ENCODE results near the gene COG4. TPM values are rescaled to one million over a fixed set of nuclear protein-coding genes. Genes with fewer than 3 reads are reported as not detected.
A peak's percentile ranks its signal among the peaks of the same experiment; 100 is the strongest.

Gene COG4
- total RNA-seq, 1 donor from 2014 or later: 39.3 TPM

- TF ChIP-seq CTCF (IDR thresholded peaks at IDR 0.05): no peak
- no peak for TF ChIP-seq POLR2A (IDR thresholded peaks at IDR 0.05)
- TF ChIP-seq POLR2AphosphoS5 (IDR thresholded peaks at IDR 0.05; ENCODE audit: insufficient read depth in 1 of 2, low read depth in 1 of 2): no peak
- Histone ChIP-seq H3K9me3 (no peaks in the 10 kb centered on the region), H3K4me1 (peaks cover 27% of the 10 kb centered on the region), H3K36me3 (peaks cover 12 to 86% of the 10 kb centered on the region in 2 donors), H3K27me3 (no peaks in the 10 kb centered on the region), H3K4me3 (no peak overlapping the region), H3K27ac (no peak overlapping the region)
- intact Hi-C loops (cut with DNase I): no loop called here
- DNase-seq (ENCODE audit: extremely low spot score in 2 of 2): no peak
Observed at GRCh38 chr16:70569752-70570151, 46.4 kb upstream of the COG4 start.

- no peak for TF ChIP-seq CTCF (IDR thresholded peaks at IDR 0.05)
- no peak for TF ChIP-seq POLR2A (IDR thresholded peaks at IDR 0.05)
- TF ChIP-seq POLR2AphosphoS5 (IDR thresholded peaks at IDR 0.05; ENCODE audit: insufficient read depth in 1 of 2, low read depth in 1 of 2): peak in 1 of 2 donors; percentile 7
- Histone ChIP-seq H3K27me3 (no peaks in the 10 kb centered on the region), H3K4me3 (no peak overlapping the region), H3K36me3 (peaks cover 12 to 95% of the 10 kb centered on the region in 2 donors), H3K4me1 (peaks cover 17% of the 10 kb centered on the region), H3K9me3 (no peaks in the 10 kb centered on the region), H3K27ac (no peak overlapping the region)
- intact Hi-C loops (cut with DNase I): no loop called here
- DNase-seq (ENCODE audit: extremely low spot score in 2 of 2): no peak
Observed at GRCh38 chr16:70568601-70569237, 45.4 kb upstream of the COG4 start.

- no peak overlapping the region for H3K27ac ChIP-seq
Observed at GRCh38 chr16:70565053-70565452, 41.7 kb upstream of the COG4 start.

GRCh38 chr16:70563636-70564035, 40.3 kb upstream of the COG4 start:
- Histone ChIP-seq H3K9me3 (no peaks in the 10 kb centered on the region), H3K36me3 (peaks cover 16 to 99% of the 10 kb centered on the region in 2 donors), H3K4me1 (peaks cover 7% of the 10 kb centered on the region), H3K4me3 (no peak overlapping the region), H3K27me3 (no peaks in the 10 kb centered on the region), H3K27ac (peak overlapping the region; percentile 10)
- intact Hi-C loops (cut with DNase I): no loop called here
- TF ChIP-seq POLR2A (IDR thresholded peaks at IDR 0.05): no peak
- TF ChIP-seq CTCF (IDR thresholded peaks at IDR 0.05): no peak
- TF ChIP-seq POLR2AphosphoS5 (IDR thresholded peaks at IDR 0.05; ENCODE audit: insufficient read depth in 1 of 2, low read depth in 1 of 2): no peak
- no peak for DNase-seq (ENCODE audit: extremely low spot score in 2 of 2)

More at GRCh38 chr16:70565053-70565452, 41.7 kb upstream of the COG4 start:
- Histone ChIP-seq H3K4me1 (peaks cover 7% of the 10 kb centered on the region), H3K9me3 (no peaks in the 10 kb centered on the region), H3K4me3 (no peak overlapping the region), H3K36me3 (peaks cover 16 to 100% of the 10 kb centered on the region in 2 donors), H3K27me3 (no peaks in the 10 kb centered on the region)
- no peak for DNase-seq (ENCODE audit: extremely low spot score in 2 of 2)
- intact Hi-C loops (cut with DNase I): no loop called here
- TF ChIP-seq CTCF (IDR thresholded peaks at IDR 0.05): no peak
- no peak for TF ChIP-seq POLR2A (IDR thresholded peaks at IDR 0.05)
- TF ChIP-seq POLR2AphosphoS5 (IDR thresholded peaks at IDR 0.05; ENCODE audit: insufficient read depth in 1 of 2, low read depth in 1 of 2): no peak

- Histone ChIP-seq H3K4me1 (peaks cover 7% of the 10 kb centered on the region), H3K4me3 (no peak overlapping the region), H3K36me3 (peaks cover 11 to 97% of the 10 kb centered on the region in 2 donors), H3K27ac (no peak overlapping the region), H3K9me3 (no peaks in the 10 kb centered on the region), H3K27me3 (no peaks in the 10 kb centered on the region)
- DNase-seq (ENCODE audit: extremely low spot score in 2 of 2): no peak
- intact Hi-C loops (cut with DNase I): no loop called here
- TF ChIP-seq POLR2A (IDR thresholded peaks at IDR 0.05) (no peak), POLR2AphosphoS5 (IDR thresholded peaks at IDR 0.05; ENCODE audit: insufficient read depth in 1 of 2, low read depth in 1 of 2) (peak in 1 of 2 donors; percentile 71)
Observed at GRCh38 chr16:70561623-70562022, 38.3 kb upstream of the COG4 start.
